H9 (cell line): Measurements from ENCODE around the gene ZFAND5. TPM values are rescaled to one million over a fixed set of nuclear protein-coding genes. Genes with fewer than 3 reads are reported as not detected.

ENCODE experiments used
- DNase-seq: peaks from one replicate; pipeline ENCODE4 v3.0.0-alpha.2; 2017
- H2AFZ ChIP-seq: one replicate; pipeline ENCODE4 v1.6.1; 2013; ENCODE audit warnings: mild to moderate bottlenecking, low read length, control low read depth, moderate library complexity
- H2AK5ac ChIP-seq: 2 replicates; pipeline ENCODE4 v1.6.1; 2013; ENCODE audit warnings: low read length, control low read depth, mixed read lengths; ENCODE audit not compliant: insufficient read length
- H2BK120ac ChIP-seq: one replicate; pipeline ENCODE4 v1.6.1; 2013; ENCODE audit warnings: low read depth, mild to moderate bottlenecking, low read length, control low read depth, inconsistent platforms; ENCODE audit not compliant: poor library complexity, severe bottlenecking
- H2BK12ac ChIP-seq: 2 replicates; pipeline ENCODE4 v1.6.1; 2013; ENCODE audit warnings: low read length, control low read depth, mixed read lengths, low read depth; ENCODE audit not compliant: insufficient read length
- H2BK15ac ChIP-seq: 2 replicates; pipeline ENCODE4 v1.6.1; 2013; ENCODE audit warnings: low read depth, low read length, control low read depth
- H2BK20ac ChIP-seq: one replicate; pipeline ENCODE4 v1.6.1; 2013; ENCODE audit warnings: low read depth, mild to moderate bottlenecking, low read length, control low read depth, inconsistent platforms; ENCODE audit not compliant: poor library complexity, severe bottlenecking
- H2BK5ac ChIP-seq: 2 replicates; pipeline ENCODE4 v1.6.1; 2013; ENCODE audit warnings: low read length, control low read depth, mixed read lengths; ENCODE audit not compliant: insufficient read length
- H3K14ac ChIP-seq: 2 replicates; pipeline ENCODE4 v1.6.1; 2013; ENCODE audit warnings: low read length, control low read depth; ENCODE audit not compliant: insufficient read depth
- H3K18ac ChIP-seq: 2 replicates; pipeline ENCODE4 v1.6.1; 2013; ENCODE audit warnings: low read depth, mild to moderate bottlenecking, mixed read lengths, low read length, control low read depth; ENCODE audit not compliant: insufficient read length
- H3K23ac ChIP-seq: 2 replicates; pipeline ENCODE4 v1.6.1; 2013; ENCODE audit warnings: low read length, control low read depth, mixed read lengths, low read depth; ENCODE audit not compliant: insufficient read length
- H3K23me2 ChIP-seq: 2 replicates; pipeline ENCODE4 v1.6.1; 2013; ENCODE audit warnings: low read depth, mild to moderate bottlenecking, mixed read lengths, low read length, control low read depth; ENCODE audit not compliant: insufficient read length, poor library complexity, severe bottlenecking
- H3K27ac ChIP-seq: 2 replicates; pipeline ENCODE4 v1.5.1; 2013; ENCODE audit warnings: low read length, control low read depth, mixed read lengths, low read depth; ENCODE audit not compliant: insufficient read length
- H3K27me3 ChIP-seq: 2 replicates; pipeline ENCODE4 v1.6.1; 2013; ENCODE audit warnings: low read length, control low read depth, inconsistent platforms; ENCODE audit not compliant: insufficient read depth
- H3K4ac ChIP-seq: 2 replicates; pipeline ENCODE4 v1.6.1; 2013; ENCODE audit warnings: low read depth, mild to moderate bottlenecking, control low read depth, inconsistent platforms, low read length, moderate library complexity
- H3K4me1 ChIP-seq: 2 replicates; pipeline ENCODE4 v1.6.1; 2013; ENCODE audit warnings: low read length, control low read depth, inconsistent platforms; ENCODE audit not compliant: insufficient read depth
- H3K4me2 ChIP-seq: 2 replicates; pipeline ENCODE4 v1.6.1; 2013; ENCODE audit warnings: low read length, control low read depth, mixed read lengths; ENCODE audit not compliant: insufficient read length, insufficient read depth
- H3K56ac ChIP-seq: 2 replicates; pipeline ENCODE4 v1.6.1; 2013; ENCODE audit warnings: low read depth, mild to moderate bottlenecking, mixed read lengths, low read length, control low read depth; ENCODE audit not compliant: insufficient read length
- H3K79me1 ChIP-seq: 2 replicates; pipeline ENCODE4 v1.6.1; 2013; ENCODE audit warnings: low read depth, mild to moderate bottlenecking, moderate library complexity, low read length, control low read depth, inconsistent platforms; ENCODE audit not compliant: insufficient read depth, poor library complexity, severe bottlenecking
- H3K79me2 ChIP-seq: 2 replicates; pipeline ENCODE4 v1.6.1; 2013; ENCODE audit warnings: low read length, control low read depth, inconsistent platforms; ENCODE audit not compliant: insufficient read depth
- H3K9ac ChIP-seq: 2 replicates; pipeline ENCODE4 v1.6.1; 2013; ENCODE audit warnings: low read length, control low read depth, mixed read lengths; ENCODE audit not compliant: insufficient read length; ENCODE audit errors: extremely low read depth
- H3K9me3 ChIP-seq: one replicate; pipeline ENCODE4 v1.6.1; 2013; ENCODE audit warnings: low read depth, low read length, inconsistent platforms; ENCODE audit not compliant: control insufficient read depth
- H3T11ph ChIP-seq: one replicate; pipeline ENCODE4 v1.6.1; 2013; ENCODE audit warnings: mild to moderate bottlenecking, low read length, control low read depth, inconsistent platforms
- H4K20me1 ChIP-seq: one replicate; pipeline ENCODE4 v1.6.1; 2013; ENCODE audit not compliant: control insufficient read depth, insufficient read length, insufficient read depth
- H4K5ac ChIP-seq: 2 replicates; pipeline ENCODE4 v1.6.1; 2013; ENCODE audit warnings: low read depth, mild to moderate bottlenecking, mixed read lengths, low read length, control low read depth; ENCODE audit not compliant: insufficient read length
- H4K8ac ChIP-seq: replicated peaks from 2 replicates; pipeline ENCODE4 v1.6.1; 2013; ENCODE audit warnings: low read length, control low read depth, mixed read lengths, low read depth; ENCODE audit not compliant: insufficient read length
- H4K91ac ChIP-seq: 2 replicates; pipeline ENCODE4 v1.6.1; 2013; ENCODE audit warnings: low read depth, mild to moderate bottlenecking, moderate library complexity, mixed read lengths, low read length, control low read depth; ENCODE audit not compliant: insufficient read length
- H3K27ac Mint-ChIP-seq, 3 experiments: 2 replicates in 2 of 3; 3 replicates in 1 of 3; pipeline ENCODE4 v1.8.0; 2020 to 2021; ENCODE audit warnings: mixed read lengths in 3 of 3, mild to moderate bottlenecking in 1 of 3, moderate library complexity in 1 of 3
- H3K27me3 Mint-ChIP-seq: 2 replicates; pipeline ENCODE4 v1.8.0; 2021; ENCODE audit warnings: low read depth, mild to moderate bottlenecking, moderate library complexity, mixed read lengths
- H3K36me3 Mint-ChIP-seq, 3 experiments: 2 replicates in 2 of 3; 3 replicates in 1 of 3; pipeline ENCODE4 v1.8.0; 2020 to 2021; ENCODE audit warnings: low read depth in 3 of 3, mixed read lengths in 3 of 3; ENCODE audit not compliant: insufficient read depth in 1 of 3
- H3K4me1 Mint-ChIP-seq, 2 experiments: 2 replicates each; pipeline ENCODE4 v1.8.0; 2020; ENCODE audit warnings: mixed read lengths in 2 of 2
- H3K4me3 Mint-ChIP-seq, 2 experiments: 2 replicates in 1 of 2; 3 replicates in 1 of 2; pipeline ENCODE4 v1.8.0; 2020 to 2021; ENCODE audit warnings: mild to moderate bottlenecking in 2 of 2, mixed read lengths in 2 of 2, moderate library complexity in 1 of 2
- H3K9me3 Mint-ChIP-seq, 2 experiments: 2 replicates in 1 of 2; 3 replicates in 1 of 2; pipeline ENCODE4 v1.8.0; 2020; ENCODE audit warnings: mild to moderate bottlenecking in 2 of 2, mixed read lengths in 2 of 2, moderate library complexity in 1 of 2
- WGBS: extraction: QIAGEN DNeasy Blood & Tissue Kit; methylation state at CpG from one replicate; pipeline ENCODE4 v1.1.7; 2013; ENCODE audit warnings: missing lambda C conversion rate, low lambda C conversion rate, mixed read lengths; ENCODE audit not compliant: insufficient read length; ENCODE audit errors: extremely low coverage; 5-methylcytosine and 5-hydroxymethylcytosine counted together
- total RNA-seq: library from RNA; stranded (reverse); gene quantifications from 2 replicates; pipeline ENCODE4 v1.2.1, GENCODE V29; 2021
- TF ChIP-seq, protein P1 (sequence below): fragments of 200-600 bp; sonication (generic); conservative IDR thresholded peaks from 3 replicates; pipeline ENCODE4 v1.8.0; 2021; ENCODE audit warnings: antibody characterized with exemption, mild to moderate bottlenecking

ZFAND5 gene
- total RNA-seq, 1 experiment from 2014 or later, result 304 TPM

DNA sequence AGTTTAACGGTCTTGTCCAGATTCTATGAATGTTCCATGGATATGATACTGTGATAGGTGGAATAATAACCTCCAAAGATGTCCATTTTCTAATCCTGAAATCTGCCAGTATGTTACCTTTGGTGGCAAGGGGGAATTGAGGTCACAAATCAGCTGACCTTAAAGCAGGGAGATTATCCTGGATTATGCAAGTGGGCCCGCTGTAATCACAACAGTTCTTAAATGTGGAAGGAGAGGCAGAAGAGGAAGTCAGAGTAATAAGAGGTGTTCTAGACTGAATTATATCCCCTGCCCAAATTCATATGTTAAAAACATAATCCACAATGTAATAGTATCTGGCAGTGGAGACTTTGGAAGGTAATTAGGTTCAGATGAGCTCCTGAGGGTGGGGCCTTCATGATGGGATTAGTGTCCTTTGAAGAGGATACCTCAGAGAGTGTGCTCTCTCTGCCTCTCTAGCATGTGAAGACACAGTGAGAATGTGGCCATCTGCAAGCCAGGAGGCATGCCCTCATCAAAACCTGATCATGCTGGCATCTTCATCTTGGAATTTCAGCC, 47.6 kb upstream of the ZFAND5 start:
- no peak overlapping the region for H3K14ac ChIP-seq
- H2BK12ac ChIP-seq, result no peak overlapping the region
- H3K79me1 ChIP-seq, result no peaks in the 10 kb centered on the region
- H3K9me3 ChIP-seq, result no peaks in the 10 kb centered on the region
- H3K23me2 ChIP-seq, result no peaks in the 10 kb centered on the region
- no peak overlapping the region for H4K8ac ChIP-seq
- no peak overlapping the region for H4K5ac ChIP-seq
- no peak for DNase-seq
- no peak overlapping the region for H3K4me3 Mint-ChIP-seq
- no peak overlapping the region for H3K27ac ChIP-seq
- no peak overlapping the region for H2BK20ac ChIP-seq
- H2AK5ac ChIP-seq, result no peak overlapping the region
- H3K56ac ChIP-seq, result no peak overlapping the region
- no peak overlapping the region for H2BK120ac ChIP-seq
- H2AFZ ChIP-seq, result no peak overlapping the region
- no peak overlapping the region for H3K4me2 ChIP-seq
- no peaks in the 10 kb centered on the region for H3K79me2 ChIP-seq
- no peaks in the 10 kb centered on the region for H3K36me3 Mint-ChIP-seq
- H3K23ac ChIP-seq, result no peak overlapping the region
- H4K20me1 ChIP-seq, result no peaks in the 10 kb centered on the region
- no peaks in the 10 kb centered on the region; a peak in 1 of 5 replicates for H3K9me3 Mint-ChIP-seq
- H3K18ac ChIP-seq, result no peak overlapping the region
- no peaks in the 10 kb centered on the region for H3K27me3 ChIP-seq
- H3T11ph ChIP-seq, result no peak overlapping the region
- peaks cover 0 to 3% of the 10 kb centered on the region in 2 experiments; a peak in 1 of 4 replicates for H3K4me1 Mint-ChIP-seq
- H3K27ac Mint-ChIP-seq, result no peak overlapping the region
- H2BK15ac ChIP-seq, result no peak overlapping the region
- H3K4ac ChIP-seq, result no peak overlapping the region
- whole genome bisulfite sequencing, result no CpG with 5 or more reads among the region's 2 CpGs
- no peak overlapping the region for H2BK5ac ChIP-seq
- H3K4me1 ChIP-seq, result no peaks in the 10 kb centered on the region; the same call in 1 of the 2 replicates
- no peak overlapping the region for H3K9ac ChIP-seq
- TF ChIP-seq, protein P1, sequence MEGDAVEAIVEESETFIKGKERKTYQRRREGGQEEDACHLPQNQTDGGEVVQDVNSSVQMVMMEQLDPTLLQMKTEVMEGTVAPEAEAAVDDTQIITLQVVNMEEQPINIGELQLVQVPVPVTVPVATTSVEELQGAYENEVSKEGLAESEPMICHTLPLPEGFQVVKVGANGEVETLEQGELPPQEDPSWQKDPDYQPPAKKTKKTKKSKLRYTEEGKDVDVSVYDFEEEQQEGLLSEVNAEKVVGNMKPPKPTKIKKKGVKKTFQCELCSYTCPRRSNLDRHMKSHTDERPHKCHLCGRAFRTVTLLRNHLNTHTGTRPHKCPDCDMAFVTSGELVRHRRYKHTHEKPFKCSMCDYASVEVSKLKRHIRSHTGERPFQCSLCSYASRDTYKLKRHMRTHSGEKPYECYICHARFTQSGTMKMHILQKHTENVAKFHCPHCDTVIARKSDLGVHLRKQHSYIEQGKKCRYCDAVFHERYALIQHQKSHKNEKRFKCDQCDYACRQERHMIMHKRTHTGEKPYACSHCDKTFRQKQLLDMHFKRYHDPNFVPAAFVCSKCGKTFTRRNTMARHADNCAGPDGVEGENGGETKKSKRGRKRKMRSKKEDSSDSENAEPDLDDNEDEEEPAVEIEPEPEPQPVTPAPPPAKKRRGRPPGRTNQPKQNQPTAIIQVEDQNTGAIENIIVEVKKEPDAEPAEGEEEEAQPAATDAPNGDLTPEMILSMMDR, result no peak
- H4K91ac ChIP-seq, result no peak overlapping the region
- H3K27me3 Mint-ChIP-seq, result no peaks in the 10 kb centered on the region
